MG63 (cell line): ENCODE data around the gene LCE3B. TPM values are rescaled to one million over a fixed set of nuclear protein-coding genes. Genes with fewer than 3 reads are reported as not detected.
"Not testable (repeated sequence)": the region's sequence is repeated elsewhere in the genome, so short reads cannot be mapped to it uniquely, and the experiment has no call there.

Experiments used
- DNase-seq: peaks from one replicate; pipeline ENCODE4 v3.0.0-alpha.2; 2020
- H3K27me3 ChIP-seq: fragments of 250-450 bp; sonication (Bioruptor Pico); 2 replicates; pipeline ENCODE4 v1.5.1; 2020; ENCODE audit warnings: mild to moderate bottlenecking, moderate library complexity
- H3K36me3 ChIP-seq: fragments of 250-450 bp; sonication (Bioruptor Pico); 2 replicates; pipeline ENCODE4 v1.5.1; 2020; ENCODE audit warnings: mild to moderate bottlenecking, moderate library complexity
- H3K4me3 ChIP-seq: fragments of 250-450 bp; sonication (Bioruptor Pico); 2 replicates; pipeline ENCODE4 v1.5.1; 2020; ENCODE audit warnings: mild to moderate bottlenecking, moderate library complexity
- H3K9me3 ChIP-seq: fragments of 250-450 bp; sonication (Bioruptor Pico); 2 replicates; pipeline ENCODE4 v1.5.1; 2020; ENCODE audit warnings: mild to moderate bottlenecking, moderate library complexity
- total RNA-seq: library from RNA; depleted of rRNA; stranded (reverse); fragments of >200 nt; shearing (Covaris generic); gene quantifications from 2 replicates; pipeline ENCODE4 v1.2.3, GENCODE V29; 2014; ENCODE audit warnings: low replicate concordance; rRNA removed

LCE3B gene, protein sequence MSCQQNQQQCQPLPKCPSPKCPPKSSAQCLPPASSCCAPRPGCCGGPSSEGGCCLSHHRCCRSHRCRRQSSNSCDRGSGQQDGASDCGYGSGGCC
- not detected in 2 replicates for total RNA-seq

DNA sequence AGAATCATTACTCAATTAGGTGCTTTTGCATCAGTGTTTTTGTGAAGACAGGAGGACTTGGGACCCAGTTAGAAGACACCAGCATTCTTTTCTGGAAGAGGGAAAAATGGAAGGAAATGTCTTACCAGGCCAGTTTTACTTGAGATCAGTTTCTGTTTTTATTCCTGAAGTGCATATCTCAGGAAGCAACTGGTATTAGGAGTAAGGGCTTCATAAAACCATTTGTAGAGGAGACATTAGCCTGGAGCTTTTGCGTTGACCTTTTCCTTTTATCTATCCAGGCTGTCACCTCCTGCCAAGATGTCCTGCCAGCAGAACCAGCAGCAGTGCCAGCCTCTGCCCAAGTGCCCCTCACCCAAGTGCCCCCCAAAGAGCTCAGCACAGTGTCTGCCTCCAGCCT is at the start of gene LCE3B:
Gene LCE3B, plus strand, starts transcription at position 301 of the 400 bp plus-strand sequence. Its CDS starts 0 bp downstream, at position 301.
- no peak for DNase-seq
- H3K4me3 ChIP-seq = no peak within 1 kb of the TSS
- no peaks in the 10 kb centered on the region for H3K27me3 ChIP-seq
- peaks cover 5% of the 10 kb centered on the region; the same call in 1 of the 2 replicates for H3K9me3 ChIP-seq
- H3K36me3 ChIP-seq = no peaks in the 10 kb centered on the region

DNA sequence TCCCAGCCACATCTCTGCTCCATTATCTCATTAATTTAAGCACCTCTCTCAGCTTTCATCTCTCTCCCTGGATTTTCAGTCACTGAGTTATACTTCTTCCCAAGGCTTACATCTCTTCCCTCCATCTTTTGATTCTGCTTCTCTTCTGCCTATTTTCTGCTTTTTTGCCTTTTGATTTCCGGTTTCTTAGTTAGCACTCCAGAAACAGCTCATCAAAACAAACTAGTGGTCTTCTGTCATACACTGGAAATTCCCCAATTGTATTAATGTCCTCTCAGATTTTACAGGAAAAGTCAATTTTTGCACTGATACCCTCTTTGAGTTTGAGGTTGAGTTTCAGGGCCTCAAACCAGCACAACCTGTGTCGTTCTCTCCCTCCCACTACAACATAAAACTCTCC is 48.5 kb upstream of the LCE3B start:
- DNase-seq = no peak
- H3K27me3 ChIP-seq = no peaks in the 10 kb centered on the region
- no peak overlapping the region for H3K4me3 ChIP-seq
- H3K9me3 ChIP-seq = 0 out of 2 replicates have a peak, but pooled peaks cover 2% of the 10 kb centered on the region
- H3K36me3 ChIP-seq = no peaks in the 10 kb centered on the region

DNA sequence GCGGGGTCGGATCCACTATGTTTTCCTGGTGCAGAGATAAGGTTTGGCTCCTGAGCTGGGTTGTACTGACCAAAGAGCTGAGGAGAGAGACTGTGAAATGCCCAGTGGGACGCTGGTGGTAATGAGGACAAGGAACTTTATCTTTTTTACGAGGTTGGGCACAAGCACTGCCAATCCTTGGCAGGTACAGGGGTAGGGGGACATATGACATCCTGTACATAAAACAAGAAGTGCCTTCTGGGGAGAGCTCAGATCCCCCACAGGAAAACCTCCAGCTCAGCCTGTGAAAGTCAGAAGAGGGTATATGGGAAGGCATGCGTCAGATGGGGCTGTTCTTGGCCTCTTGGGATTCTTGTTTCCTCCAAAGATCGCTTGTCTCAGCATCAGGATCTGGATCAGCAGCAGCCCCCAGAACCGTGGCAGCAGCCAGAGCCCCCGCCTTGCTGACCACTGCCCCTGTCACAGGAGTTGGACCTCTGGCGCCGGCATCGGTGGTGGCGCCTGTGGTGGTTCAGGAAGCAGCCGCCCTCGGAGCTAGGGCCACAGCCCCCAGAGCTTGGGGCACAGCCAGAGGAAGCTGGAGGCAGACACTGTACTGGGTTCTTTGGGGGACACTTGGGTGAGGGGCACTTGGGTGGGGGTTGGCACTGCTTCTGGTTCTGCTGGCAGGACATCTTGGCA is 47.9 kb upstream of the LCE3B start:
- no peak for DNase-seq
- Histone ChIP-seq H3K4me3 (no peak overlapping the region), H3K9me3 (0 out of 2 replicates have a peak, but pooled peaks cover 2% of the 10 kb centered on the region), H3K27me3 (no peaks in the 10 kb centered on the region), H3K36me3 (no peaks in the 10 kb centered on the region)

DNA sequence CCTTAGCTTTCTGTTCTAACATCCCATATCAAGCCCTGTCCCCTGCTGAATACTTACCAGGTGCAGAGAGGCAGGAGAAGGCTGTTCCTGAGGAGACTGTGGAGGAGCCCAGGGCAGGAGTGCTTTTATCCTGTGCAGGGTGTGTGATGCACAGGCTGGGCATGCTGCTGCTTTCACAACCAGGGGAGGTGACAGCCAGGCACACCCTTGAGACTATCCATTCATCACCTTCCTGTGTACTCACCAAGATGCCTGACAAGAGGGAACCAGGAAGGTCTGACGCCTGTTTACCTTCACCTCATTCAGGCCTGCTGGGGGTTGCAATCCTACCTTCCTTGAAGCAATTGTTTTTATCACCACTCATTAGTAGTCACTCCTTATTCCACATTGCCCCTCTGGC is 46.9 kb upstream of the LCE3B start, which contains the start of gene LCE3E:
Gene LCE3E, minus strand, starts transcription at position 100 of the 400 bp plus-strand sequence. CDS start 572 bp downstream, outside the sequence.
- no peaks in the 10 kb centered on the region for H3K36me3 ChIP-seq
- H3K4me3 ChIP-seq = no peak within 1 kb of the TSS
- DNase-seq = no peak

DNA sequence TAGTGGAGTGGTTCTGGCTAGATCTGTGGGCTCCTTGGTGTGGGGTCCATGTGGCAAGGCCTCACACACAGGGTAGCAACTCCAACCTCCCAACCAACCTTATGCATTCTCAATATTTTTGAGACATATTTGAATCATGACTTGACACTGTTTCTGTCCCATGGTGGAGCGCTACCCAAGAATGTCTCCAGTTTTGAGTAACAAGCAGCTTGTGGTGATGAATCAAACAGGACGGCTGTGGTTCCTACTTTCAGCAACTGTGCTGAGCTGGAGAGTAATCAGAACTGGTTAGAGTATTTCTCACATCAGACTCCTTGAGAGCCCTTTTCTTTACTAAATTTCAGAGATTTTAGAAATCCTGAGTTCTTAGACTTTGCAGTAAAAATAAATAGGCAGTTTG is 36.4 kb upstream of the LCE3B start:
- Histone ChIP-seq H3K4me3 (no peak overlapping the region), H3K27me3 (0 out of 2 replicates have a peak, but pooled peaks cover 6% of the 10 kb centered on the region), H3K9me3 (no peaks in the 10 kb centered on the region), H3K36me3 (no peaks in the 10 kb centered on the region)
- DNase-seq = no peak

More for the DNA sequence above, 46.9 kb upstream of the LCE3B start, which contains the start of gene LCE3E:
- Histone ChIP-seq H3K27me3 (no peaks in the 10 kb centered on the region), H3K9me3 (0 out of 2 replicates have a peak, but pooled peaks cover 2% of the 10 kb centered on the region)

DNA sequence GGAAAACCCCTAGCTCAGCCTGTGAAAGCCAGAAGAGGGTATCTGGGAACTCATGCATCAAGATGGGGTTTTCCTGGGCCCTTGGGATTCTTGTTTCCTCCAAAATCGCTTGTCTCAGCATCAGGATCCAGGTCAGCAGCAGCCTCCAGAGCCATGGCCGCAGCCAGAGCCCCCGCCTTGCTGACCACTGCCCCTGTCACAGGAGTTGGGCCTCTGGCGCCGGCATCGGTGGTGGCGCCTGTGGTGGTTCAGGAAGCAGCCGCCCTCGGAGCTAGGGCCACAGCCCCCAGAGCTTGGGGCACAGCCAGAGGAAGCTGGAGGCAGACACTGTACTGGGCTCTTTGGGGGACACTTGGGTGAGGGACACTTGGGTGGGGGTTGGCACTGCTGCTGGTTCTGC is 34.1 kb upstream of the LCE3B start:
- not testable (repeated sequence) for H3K36me3 ChIP-seq, H3K4me3 ChIP-seq, H3K27me3 ChIP-seq, H3K9me3 ChIP-seq, DNase-seq

DNA sequence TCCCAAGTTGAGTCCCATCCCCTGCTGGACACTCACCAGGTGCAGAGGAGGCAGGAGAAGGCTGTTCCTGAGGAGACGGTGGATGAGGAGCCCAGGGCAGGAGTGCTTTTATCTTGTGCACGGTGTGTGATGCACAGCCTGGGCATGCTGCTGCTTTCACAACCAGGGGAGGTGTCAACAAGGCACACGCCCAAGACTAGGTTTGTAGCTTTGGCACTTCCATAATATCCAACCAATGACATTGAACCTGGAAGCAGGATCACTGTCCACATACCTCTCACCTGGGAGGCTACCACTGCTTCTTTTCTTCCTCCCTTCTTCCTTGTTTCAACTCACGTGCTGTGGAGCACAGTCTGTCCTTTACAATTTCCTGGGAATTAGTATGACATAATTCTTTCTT is 33.2 kb upstream of the LCE3B start, which contains the start of gene LCE3D:
Gene LCE3D, minus strand, starts transcription at position 84 of the 400 bp plus-strand sequence. CDS start 580 bp downstream, outside the sequence.
- Histone ChIP-seq H3K27me3 (no peaks in the 10 kb centered on the region), H3K36me3 (no peaks in the 10 kb centered on the region), H3K9me3 (no peaks in the 10 kb centered on the region), H3K4me3 (no peak within 1 kb of the TSS)
- DNase-seq = no peak

DNA sequence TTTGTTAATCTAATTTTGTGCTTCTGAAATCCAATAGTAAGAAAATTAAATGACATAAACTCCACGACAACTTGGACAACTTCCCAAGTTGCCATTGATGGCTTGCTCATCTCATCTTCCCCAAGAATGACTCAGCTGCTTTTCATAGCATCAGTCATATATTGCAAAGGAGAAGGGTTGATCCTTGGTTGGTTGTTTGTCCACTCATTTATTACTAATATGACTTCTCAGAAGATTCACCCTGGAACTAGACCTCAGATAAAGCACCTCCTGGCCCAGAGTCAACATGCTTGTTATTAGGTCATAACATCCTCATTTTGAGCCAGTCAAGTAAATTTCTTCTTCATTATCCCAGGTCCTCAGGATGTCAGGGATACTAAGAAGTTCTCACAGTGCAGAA is 31.0 kb upstream of the LCE3B start:
- no peaks in the 10 kb centered on the region for H3K27me3 ChIP-seq
- H3K9me3 ChIP-seq = no peaks in the 10 kb centered on the region
- no peak overlapping the region for H3K4me3 ChIP-seq
- H3K36me3 ChIP-seq = no peaks in the 10 kb centered on the region
- DNase-seq = peak; percentile 53

DNA sequence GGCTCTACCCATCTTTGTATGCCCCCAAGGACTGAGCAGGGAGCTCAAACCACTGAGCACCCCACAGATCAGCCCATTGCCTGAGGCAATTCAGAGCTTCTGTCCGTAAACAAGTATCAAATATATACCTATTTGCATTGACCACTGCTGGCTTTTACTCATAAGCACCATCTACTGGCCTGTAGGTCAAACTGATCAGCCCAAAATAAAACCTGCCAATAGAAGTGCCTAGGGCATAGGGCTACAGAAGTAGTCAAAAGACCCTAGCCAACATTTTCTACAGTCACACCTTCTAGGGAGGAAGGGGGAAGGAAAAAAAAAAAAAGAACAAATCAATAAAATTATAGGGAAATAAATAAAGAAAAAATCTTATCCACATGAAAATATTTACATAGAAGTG is 28.0 kb upstream of the LCE3B start:
- no peaks in the 10 kb centered on the region for H3K27me3 ChIP-seq
- H3K9me3 ChIP-seq = no peaks in the 10 kb centered on the region
- no peak for DNase-seq
- H3K36me3 ChIP-seq = no peaks in the 10 kb centered on the region
- H3K4me3 ChIP-seq = no peak overlapping the region

DNA sequence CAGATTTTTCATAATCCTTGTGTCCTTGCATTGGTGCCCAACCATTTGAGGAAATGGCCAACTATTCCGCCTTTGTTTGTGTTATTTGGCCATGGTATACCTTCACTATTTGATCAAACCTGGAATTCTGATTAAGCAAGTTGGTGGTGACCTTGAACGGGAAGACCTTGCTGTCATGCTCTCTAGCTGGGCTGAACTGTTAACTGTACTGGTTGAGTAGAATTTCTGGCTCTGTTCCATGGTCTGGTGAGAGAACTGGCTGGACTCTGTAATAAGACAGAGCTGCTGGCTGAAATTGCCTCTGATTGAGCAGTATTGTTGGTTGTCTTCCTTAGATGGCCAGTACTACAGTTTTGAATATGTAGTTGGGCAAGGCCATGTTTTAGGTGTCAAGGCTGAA is 16.6 kb upstream of the LCE3B start:
- Histone ChIP-seq H3K36me3 (no peaks in the 10 kb centered on the region), H3K9me3 (no peaks in the 10 kb centered on the region), H3K4me3 (no peak overlapping the region), H3K27me3 (no peaks in the 10 kb centered on the region)
- DNase-seq = no peak

DNA sequence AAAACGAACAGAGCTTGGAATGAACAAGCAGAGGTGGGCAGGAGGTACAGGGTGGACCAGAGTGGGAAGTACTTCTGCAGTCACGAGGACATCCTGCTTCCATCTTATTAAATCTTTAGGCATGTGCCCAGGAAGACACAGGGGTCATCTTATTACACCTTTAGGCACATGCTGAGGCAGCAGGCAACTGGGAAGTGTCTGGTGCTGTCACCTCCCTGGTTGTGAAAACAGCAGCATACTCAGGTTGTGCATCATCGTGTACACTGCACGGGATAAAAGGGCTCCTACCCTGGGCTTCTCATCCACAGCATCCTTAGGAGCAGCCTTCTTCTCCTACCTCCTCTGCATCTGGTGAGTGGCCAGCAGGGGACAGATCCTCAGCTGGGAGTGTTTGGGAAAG is 13.7 kb upstream of the LCE3B start, which contains the start of gene LCE3C:
Gene LCE3C, plus strand, starts transcription at position 301 of the 400 bp plus-strand sequence. CDS start 498 bp downstream, outside the sequence.
- no peak within 1 kb of the TSS for H3K4me3 ChIP-seq

DNA sequence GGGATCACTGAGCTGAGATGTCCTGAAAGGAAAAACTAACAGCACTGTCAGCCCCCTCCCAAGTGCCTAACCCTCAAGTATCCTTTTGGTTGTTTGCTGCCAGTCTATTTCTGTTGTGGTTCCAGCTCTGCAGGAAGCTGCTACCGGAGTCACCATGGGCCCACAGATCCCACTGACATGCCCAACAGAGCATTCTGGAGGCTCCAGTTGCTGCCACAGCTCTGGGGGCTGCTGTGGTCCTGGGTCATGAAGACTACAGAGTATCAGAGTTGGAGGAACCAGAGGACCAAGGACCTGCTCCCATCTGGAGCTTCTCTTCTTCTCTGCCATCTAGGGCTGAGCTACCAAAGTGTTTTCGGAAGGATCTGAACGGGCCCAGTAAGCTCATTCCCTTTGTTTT is 8.4 kb downstream of the LCE3B start:
- Histone ChIP-seq H3K4me3 (no peak overlapping the region), H3K36me3 (no peaks in the 10 kb centered on the region), H3K27me3 (no peaks in the 10 kb centered on the region), H3K9me3 (peaks cover 6% of the 10 kb centered on the region; the same call in 1 of the 2 replicates)
- DNase-seq = no peak

More for the DNA sequence above, 13.7 kb upstream of the LCE3B start, which contains the start of gene LCE3C:
- Histone ChIP-seq H3K27me3 (no peaks in the 10 kb centered on the region), H3K36me3 (no peaks in the 10 kb centered on the region), H3K9me3 (no peaks in the 10 kb centered on the region)
- no peak for DNase-seq

DNA sequence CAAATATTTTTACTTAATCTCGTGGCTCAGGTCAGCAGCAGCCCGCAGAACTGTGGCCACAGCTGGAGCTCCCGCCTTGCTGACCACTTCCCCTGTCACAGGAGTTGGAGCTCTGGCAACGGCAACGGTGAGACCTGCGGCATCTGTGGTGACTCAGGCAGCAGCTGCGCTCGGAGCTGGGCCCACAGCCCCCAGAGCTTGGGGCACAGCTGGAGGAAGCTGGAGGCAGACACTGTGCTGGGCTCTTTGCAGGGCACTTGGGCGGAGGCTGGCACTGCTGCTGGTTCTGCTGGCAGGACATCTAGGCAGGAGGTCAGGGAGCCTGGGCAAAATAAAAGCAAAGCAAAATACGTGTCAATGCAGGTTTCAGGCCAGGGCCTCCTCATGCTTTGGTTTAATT is 9.2 kb downstream of the LCE3B start, which contains the start of gene LCE3A:
Gene LCE3A, minus strand, starts transcription at position 301 of the 400 bp plus-strand sequence. Its CDS starts 0 bp downstream, at position 301.
- no peak within 1 kb of the TSS for H3K4me3 ChIP-seq
- DNase-seq = peak; percentile 96

DNA sequence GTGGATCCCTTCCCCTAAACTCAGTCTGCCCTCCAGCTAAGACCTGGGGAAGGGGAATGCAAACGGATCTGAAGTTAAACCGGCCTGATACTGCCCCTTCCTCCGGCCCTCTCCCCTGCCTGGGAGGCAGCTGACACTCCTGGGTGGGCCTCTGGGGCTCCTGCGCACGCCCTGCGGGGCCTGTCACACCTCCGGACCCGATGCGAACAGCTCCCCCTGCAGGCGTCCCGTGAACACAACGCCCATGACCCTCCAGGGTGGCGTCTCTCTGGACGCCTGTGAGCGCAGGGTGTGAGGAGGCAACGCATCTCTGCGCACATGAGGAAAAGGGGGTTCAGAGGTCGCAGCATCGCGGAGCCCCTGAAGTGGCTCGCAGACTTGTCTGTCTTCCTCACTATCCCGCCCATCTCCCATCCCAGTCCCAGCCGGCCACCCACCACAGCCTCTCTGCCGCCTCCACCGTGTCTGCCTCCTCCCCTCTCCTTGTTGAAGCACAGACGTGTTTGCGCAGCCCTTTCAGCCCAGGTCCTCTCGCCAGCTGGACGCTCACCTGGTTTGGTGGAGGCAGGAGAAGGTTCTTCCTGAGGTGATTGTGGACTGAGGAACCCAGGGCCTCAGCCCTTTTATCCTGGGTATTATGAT is 9.7 kb downstream of the LCE3B start:
- peak; percentile 53 for DNase-seq
- Histone ChIP-seq H3K27me3 (no peaks in the 10 kb centered on the region), H3K4me3 (no peak overlapping the region), H3K36me3 (no peaks in the 10 kb centered on the region), H3K9me3 (peaks cover 3% of the 10 kb centered on the region; the same call in 1 of the 2 replicates)

More for the DNA sequence above, 9.2 kb downstream of the LCE3B start, which contains the start of gene LCE3A:
- Histone ChIP-seq H3K9me3 (peaks cover 6% of the 10 kb centered on the region; the same call in 1 of the 2 replicates), H3K36me3 (no peaks in the 10 kb centered on the region), H3K27me3 (no peaks in the 10 kb centered on the region)

DNA sequence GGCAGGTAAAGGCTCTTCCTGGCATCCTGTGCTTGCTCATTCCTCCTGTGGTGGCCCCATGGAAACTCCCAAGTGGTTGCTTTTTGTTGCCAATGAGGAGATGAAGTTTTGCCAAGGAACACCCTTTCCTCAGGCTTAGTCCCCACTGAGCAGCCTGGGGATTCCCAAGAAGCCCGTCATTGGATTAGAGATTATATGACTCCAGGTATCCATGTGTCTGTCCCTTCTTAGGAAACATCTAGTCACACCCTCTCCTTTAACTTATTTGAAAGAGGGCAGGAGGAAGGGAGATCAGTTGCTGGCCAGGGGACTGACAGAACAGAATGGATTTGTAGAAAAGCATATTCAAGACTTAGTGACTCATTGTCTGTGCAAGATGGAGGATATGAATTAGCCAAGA is 13.1 kb downstream of the LCE3B start:
- H3K4me3 ChIP-seq = no peak overlapping the region
- no peaks in the 10 kb centered on the region for H3K9me3 ChIP-seq
- H3K36me3 ChIP-seq = no peaks in the 10 kb centered on the region
- H3K27me3 ChIP-seq = no peaks in the 10 kb centered on the region; the same call in 1 of the 2 replicates
- DNase-seq = no peak

DNA sequence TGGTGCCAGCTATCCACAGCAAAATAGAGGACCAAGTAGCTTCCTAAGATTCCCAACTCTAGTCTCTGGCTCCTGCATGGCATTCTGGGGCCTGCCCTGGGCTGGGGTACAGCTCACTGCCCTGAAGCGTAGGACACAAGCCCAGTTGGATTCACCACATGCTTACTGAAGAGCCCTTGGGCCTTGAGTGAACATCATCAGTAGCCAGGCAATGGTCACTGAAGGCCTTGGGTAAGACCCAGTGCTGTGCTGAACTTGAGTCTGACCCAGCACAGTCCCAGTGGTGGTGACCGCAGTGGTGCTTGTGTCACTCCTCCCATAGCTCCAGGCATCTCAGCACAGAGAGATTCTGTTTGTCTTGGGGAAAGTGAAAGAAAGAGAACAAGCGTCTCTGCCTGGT is 17.0 kb downstream of the LCE3B start:
- no peaks in the 10 kb centered on the region for H3K9me3 ChIP-seq
- DNase-seq = no peak
- no peaks in the 10 kb centered on the region; the same call in 1 of the 2 replicates for H3K27me3 ChIP-seq
- H3K36me3 ChIP-seq = no peaks in the 10 kb centered on the region
- H3K4me3 ChIP-seq = no peak overlapping the region

DNA sequence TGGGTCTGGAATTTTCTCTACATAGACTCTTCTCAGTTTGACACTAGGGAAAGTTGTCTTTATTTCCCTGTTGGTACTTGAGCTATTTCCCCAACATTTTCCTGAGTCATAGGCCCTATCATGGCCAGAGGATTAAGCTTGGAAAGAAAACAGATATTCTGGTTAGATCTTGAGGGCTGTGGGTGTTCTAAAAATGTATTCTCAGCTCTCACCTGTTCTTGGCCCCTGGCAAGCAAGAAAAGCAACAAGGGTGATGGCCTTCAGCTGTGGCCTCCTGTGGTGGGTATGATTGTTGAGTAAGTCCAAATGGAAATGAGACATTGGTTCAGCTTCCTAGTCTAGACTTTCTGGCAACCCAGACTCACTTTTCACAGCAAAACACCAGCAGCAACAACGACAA is 26.7 kb downstream of the LCE3B start:
- no peaks in the 10 kb centered on the region; the same call in none of the 2 replicates for H3K9me3 ChIP-seq
- no peaks in the 10 kb centered on the region for H3K27me3 ChIP-seq
- no peaks in the 10 kb centered on the region for H3K36me3 ChIP-seq
- no peak overlapping the region for H3K4me3 ChIP-seq
- no peak for DNase-seq
